Mesodermal cell (in vitro differentiated cells): ENCODE measurements around the gene SQOR.

Experiments used
- H3K27ac ChIP-seq: 2 replicates; pipeline ENCODE4 v1.7.0; 2013; ENCODE audit warnings: mild to moderate bottlenecking, low read depth, low read length, moderate library complexity; ENCODE audit not compliant: severe bottlenecking
- H3K36me3 ChIP-seq: 2 replicates; pipeline ENCODE4 v1.7.1; 2013; ENCODE audit warnings: mild to moderate bottlenecking, low read length, moderate library complexity; ENCODE audit not compliant: control insufficient read depth, insufficient read depth
- H3K4me1 ChIP-seq: one replicate; pipeline ENCODE4 v1.7.1; 2013; ENCODE audit warnings: mild to moderate bottlenecking, low read length; ENCODE audit not compliant: insufficient read depth, control insufficient read depth, poor library complexity, severe bottlenecking
- H3K4me3 ChIP-seq: 2 replicates; pipeline ENCODE4 v1.7.0; 2013; ENCODE audit warnings: low read length, control low read depth, mild to moderate bottlenecking; ENCODE audit not compliant: insufficient read depth, poor library complexity, severe bottlenecking; ENCODE audit errors: extremely low read depth
- H3K9me3 ChIP-seq: 2 replicates; pipeline ENCODE4 v1.7.1; 2013; ENCODE audit warnings: mild to moderate bottlenecking, low read length, moderate library complexity; ENCODE audit not compliant: control insufficient read depth
- WGBS, 2 experiments: methylation state at CpG; one replicate each; pipeline ENCODE4 v1.1.5; 2013; ENCODE audit warnings: missing lambda C conversion rate in 2 of 2; ENCODE audit not compliant: insufficient coverage in 2 of 2; 5-methylcytosine and 5-hydroxymethylcytosine counted together

Gene SQOR

GRCh38 chr15:45594835-45595530 lies 39.8 kb upstream of the SQOR start:
- peaks cover 3% of the 10 kb centered on the region for H3K4me1 ChIP-seq
- peaks cover 59% of the 10 kb centered on the region for H3K36me3 ChIP-seq
- no peak overlapping the region for H3K4me3 ChIP-seq
- peaks cover 10% of the 10 kb centered on the region for H3K9me3 ChIP-seq
- H3K27ac ChIP-seq: no peak overlapping the region
- 79 to 86% methylated on average over 1 to 2 of the region's 2 CpGs for WGBS, 2 experiments

- Histone ChIP-seq H3K27ac (no peak overlapping the region), H3K36me3 (peaks cover 41% of the 10 kb centered on the region), H3K4me3 (no peak overlapping the region), H3K9me3 (no peaks in the 10 kb centered on the region), H3K4me1 (no peaks in the 10 kb centered on the region)
- WGBS, 2 experiments: no CpG with 5 or more reads among the region's 3 CpGs
These were observed 30.9 kb upstream of the SQOR start for GRCh38 chr15:45603881-45604280.

- Histone ChIP-seq H3K4me1 (no peaks in the 10 kb centered on the region), H3K9me3 (no peaks in the 10 kb centered on the region), H3K27ac (no peak overlapping the region), H3K4me3 (no peak overlapping the region), H3K36me3 (peaks cover 41% of the 10 kb centered on the region)
- 100% methylated on average over 1 of the region's 1 CpG for WGBS, 2 experiments
These were observed 30.5 kb upstream of the SQOR start for GRCh38 chr15:45604326-45604725.

GRCh38 chr15:45606413-45606812 lies 28.4 kb upstream of the SQOR start:
- H3K4me1 ChIP-seq: no peaks in the 10 kb centered on the region
- H3K36me3 ChIP-seq: peaks cover 43% of the 10 kb centered on the region
- H3K4me3 ChIP-seq: no peak overlapping the region
- 88 to 96% methylated on average over 1 to 3 of the region's 3 CpGs for WGBS, 2 experiments
- no peaks in the 10 kb centered on the region for H3K9me3 ChIP-seq
- H3K27ac ChIP-seq: no peak overlapping the region

DNA sequence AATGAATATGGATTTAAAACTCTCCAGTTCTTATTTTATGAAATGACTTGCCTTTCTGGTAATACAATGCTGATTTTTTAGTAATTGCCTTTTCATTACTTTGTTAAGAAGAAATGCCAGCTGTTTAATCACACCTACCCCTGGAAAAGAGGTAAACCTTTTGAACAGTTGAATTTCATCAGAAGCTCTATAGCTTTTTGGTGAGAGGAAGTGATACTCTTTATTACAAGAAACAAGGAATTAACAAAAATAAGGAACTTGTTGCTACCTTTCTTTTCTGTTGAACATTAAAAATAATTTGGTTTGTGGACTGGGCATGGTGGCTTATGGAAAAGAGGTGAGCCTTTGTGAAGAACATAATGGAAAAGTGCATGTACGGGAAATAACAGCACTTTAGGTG lies 28.0 kb upstream of the SQOR start:
- Histone ChIP-seq H3K27ac (no peak overlapping the region), H3K4me1 (no peaks in the 10 kb centered on the region), H3K4me3 (no peak overlapping the region), H3K36me3 (peaks cover 43% of the 10 kb centered on the region), H3K9me3 (no peaks in the 10 kb centered on the region)
- 83 to 100% methylated on average over 1 of the region's 1 CpG for WGBS, 2 experiments

GRCh38 chr15:45611305-45611704 lies 23.5 kb upstream of the SQOR start:
- H3K36me3 ChIP-seq: peaks cover 23% of the 10 kb centered on the region
- H3K27ac ChIP-seq: no peak overlapping the region
- no peaks in the 10 kb centered on the region for H3K9me3 ChIP-seq
- H3K4me1 ChIP-seq: peaks cover 7% of the 10 kb centered on the region
- no CpG with 5 or more reads among the region's 4 CpGs for WGBS, 2 experiments
- H3K4me3 ChIP-seq: no peak overlapping the region

GRCh38 chr15:45612790-45613415 lies 21.9 kb upstream of the SQOR start:
- Histone ChIP-seq H3K27ac (no peak overlapping the region), H3K4me3 (no peak overlapping the region), H3K4me1 (peaks cover 15% of the 10 kb centered on the region), H3K36me3 (peaks cover 10% of the 10 kb centered on the region), H3K9me3 (no peaks in the 10 kb centered on the region)
- WGBS, 2 experiments: no CpG with 5 or more reads among the region's 1 CpG

GRCh38 chr15:45616901-45617323 lies 17.9 kb upstream of the SQOR start:
- peaks cover 15% of the 10 kb centered on the region for H3K4me1 ChIP-seq
- no peaks in the 10 kb centered on the region for H3K9me3 ChIP-seq
- H3K36me3 ChIP-seq: no peaks in the 10 kb centered on the region
- WGBS, 2 experiments: 59 to 64% methylated on average over 2 to 3 of the region's 3 CpGs
- H3K4me3 ChIP-seq: no peak overlapping the region
- no peak overlapping the region for H3K27ac ChIP-seq

DNA sequence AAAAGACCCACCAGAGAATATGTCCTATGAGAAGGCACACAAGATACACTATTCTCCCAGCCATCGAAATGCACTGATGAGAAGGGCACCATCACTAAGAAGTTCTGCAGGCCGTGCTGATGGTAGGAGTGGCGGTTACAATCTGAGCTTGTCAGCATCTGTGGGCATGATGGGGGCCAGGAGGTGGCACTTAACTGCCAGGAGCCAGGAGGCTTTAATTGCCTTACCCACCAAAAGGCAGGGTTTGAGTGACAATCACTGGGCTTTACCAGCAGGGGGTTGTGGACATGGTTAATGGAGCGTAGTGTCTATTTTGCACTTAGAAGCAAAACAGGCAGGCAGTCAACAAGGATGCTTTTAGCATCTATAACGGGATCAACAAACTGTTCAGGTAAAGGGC lies 16.0 kb upstream of the SQOR start:
- Histone ChIP-seq H3K9me3 (no peaks in the 10 kb centered on the region), H3K4me3 (no peak overlapping the region), H3K36me3 (no peaks in the 10 kb centered on the region), H3K4me1 (peaks cover 9% of the 10 kb centered on the region), H3K27ac (no peak overlapping the region)
- WGBS, 2 experiments: 89 to 92% methylated on average over 2 to 3 of the region's 5 CpGs

GRCh38 chr15:45628136-45628535 lies 6.7 kb upstream of the SQOR start:
- 77 to 89% methylated on average over 2 to 4 of the region's 7 CpGs for WGBS, 2 experiments
- Histone ChIP-seq H3K4me3 (no peak overlapping the region), H3K9me3 (peaks cover 3% of the 10 kb centered on the region), H3K27ac (no peak overlapping the region), H3K4me1 (peaks cover 6% of the 10 kb centered on the region), H3K36me3 (no peaks in the 10 kb centered on the region)
